Choroid plexus epithelial cell (primary cell): ENCODE results near the gene DUSP6.
"Not testable (repeated sequence)": the region's sequence is repeated elsewhere in the genome, so short reads cannot be mapped to it uniquely, and the experiment has no call there.

Source experiments
- DNase-seq: peaks from one replicate; pipeline ENCODE4 v3.0.0-alpha.2; 2010; ENCODE audit warnings: low read depth
- H3K4me3 ChIP-seq: 2 replicates; pipeline ENCODE4 v1.5.1; 2011; ENCODE audit warnings: low read depth, mild to moderate bottlenecking, control low read depth, low read length, moderate library complexity
- TF ChIP-seq, protein P1 (sequence below): conservative IDR thresholded peaks from 2 replicates; pipeline ENCODE4 v1.5.1; 2011; ENCODE audit warnings: low read depth, mild to moderate bottlenecking, control low read depth, inconsistent platforms, low read length, moderate library complexity

DUSP6 gene

DNA sequence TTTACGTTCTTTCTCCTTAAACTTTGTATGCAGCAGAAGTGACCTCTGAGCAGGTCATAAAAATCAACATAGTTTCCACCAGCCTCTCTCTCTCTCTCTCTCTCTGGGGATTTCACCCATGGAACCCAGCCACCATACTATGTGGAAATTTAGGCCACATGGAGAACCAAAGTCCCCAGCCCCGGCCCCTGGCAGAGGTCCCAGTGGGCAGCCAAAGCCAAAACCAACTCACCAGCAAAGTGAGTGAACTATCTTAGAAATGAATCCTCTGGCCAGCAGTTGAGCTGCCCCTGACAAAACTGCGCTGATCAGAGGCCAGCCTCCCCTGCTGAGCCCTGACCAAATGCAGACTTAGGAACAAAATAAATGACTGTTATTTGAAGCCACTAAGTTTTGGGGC, 9.2 kb downstream of the DUSP6 start:
- TF ChIP-seq, protein P1, sequence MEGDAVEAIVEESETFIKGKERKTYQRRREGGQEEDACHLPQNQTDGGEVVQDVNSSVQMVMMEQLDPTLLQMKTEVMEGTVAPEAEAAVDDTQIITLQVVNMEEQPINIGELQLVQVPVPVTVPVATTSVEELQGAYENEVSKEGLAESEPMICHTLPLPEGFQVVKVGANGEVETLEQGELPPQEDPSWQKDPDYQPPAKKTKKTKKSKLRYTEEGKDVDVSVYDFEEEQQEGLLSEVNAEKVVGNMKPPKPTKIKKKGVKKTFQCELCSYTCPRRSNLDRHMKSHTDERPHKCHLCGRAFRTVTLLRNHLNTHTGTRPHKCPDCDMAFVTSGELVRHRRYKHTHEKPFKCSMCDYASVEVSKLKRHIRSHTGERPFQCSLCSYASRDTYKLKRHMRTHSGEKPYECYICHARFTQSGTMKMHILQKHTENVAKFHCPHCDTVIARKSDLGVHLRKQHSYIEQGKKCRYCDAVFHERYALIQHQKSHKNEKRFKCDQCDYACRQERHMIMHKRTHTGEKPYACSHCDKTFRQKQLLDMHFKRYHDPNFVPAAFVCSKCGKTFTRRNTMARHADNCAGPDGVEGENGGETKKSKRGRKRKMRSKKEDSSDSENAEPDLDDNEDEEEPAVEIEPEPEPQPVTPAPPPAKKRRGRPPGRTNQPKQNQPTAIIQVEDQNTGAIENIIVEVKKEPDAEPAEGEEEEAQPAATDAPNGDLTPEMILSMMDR, result no peak
- H3K4me3 ChIP-seq, result no peak overlapping the region
- peak; percentile 80 for DNase-seq

DNA sequence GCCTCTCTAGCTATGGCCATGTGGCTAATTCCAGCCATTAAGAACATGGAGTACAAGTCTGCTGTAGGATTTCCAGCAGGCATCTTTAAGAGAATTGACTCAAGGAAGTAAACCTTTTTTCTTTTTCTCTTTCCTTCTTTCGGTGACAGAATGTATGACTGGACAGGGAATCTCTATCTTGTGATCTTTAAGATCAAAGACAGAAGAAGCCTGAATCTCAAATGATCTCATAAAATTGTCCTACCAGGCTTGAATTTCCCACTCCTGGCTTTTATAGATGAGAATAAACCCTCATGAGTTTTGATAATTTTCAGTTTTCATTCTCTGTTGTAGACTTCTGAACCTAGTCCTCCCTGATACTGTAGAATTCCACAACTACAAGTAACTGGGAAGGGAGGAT, 11.4 kb downstream of the DUSP6 start:
- H3K4me3 ChIP-seq, result no peak overlapping the region
- no peak for DNase-seq
- TF ChIP-seq, protein P1, result no peak

DNA sequence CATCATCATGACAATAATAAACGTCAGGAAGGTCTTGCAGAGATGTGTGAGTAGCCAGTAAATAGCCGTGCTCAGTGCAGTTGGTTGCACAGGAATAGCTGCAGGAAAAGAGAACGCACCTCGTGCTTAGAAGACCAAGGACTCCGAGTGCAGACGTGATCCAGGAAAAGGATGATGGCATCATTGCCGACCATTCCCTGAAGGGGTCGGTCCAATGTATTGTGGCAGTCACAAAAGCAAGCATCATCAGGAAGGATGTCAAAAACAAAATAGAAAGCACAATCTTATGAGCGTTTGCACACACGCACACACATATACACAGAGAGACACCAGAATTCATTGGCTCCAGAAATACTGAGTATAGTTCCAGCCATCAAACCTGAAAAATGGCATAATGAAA, 12.8 kb downstream of the DUSP6 start:
- TF ChIP-seq, protein P1, result no peak
- no peak overlapping the region for H3K4me3 ChIP-seq
- DNase-seq, result no peak

DNA sequence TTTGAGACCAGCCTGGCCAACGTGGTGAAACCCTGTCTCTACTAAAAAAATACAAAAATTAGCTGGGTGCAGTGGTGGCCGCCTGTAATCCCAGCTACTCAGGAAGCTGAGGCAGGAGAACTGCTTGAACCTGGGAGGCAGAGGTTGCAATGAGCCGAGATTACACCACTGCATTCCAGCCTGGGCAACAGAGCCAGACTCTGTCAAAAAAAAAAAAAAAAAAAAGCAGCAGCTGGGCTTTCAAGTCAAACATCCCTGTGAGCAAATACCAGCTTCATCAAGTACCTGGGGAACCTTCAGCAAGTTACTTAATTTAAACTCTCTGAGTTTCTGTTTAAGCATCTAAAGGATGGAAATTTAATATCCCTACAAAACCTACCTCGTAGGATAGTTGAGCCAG, 15.2 kb downstream of the DUSP6 start:
- not testable (repeated sequence) for H3K4me3 ChIP-seq, DNase-seq

DNA sequence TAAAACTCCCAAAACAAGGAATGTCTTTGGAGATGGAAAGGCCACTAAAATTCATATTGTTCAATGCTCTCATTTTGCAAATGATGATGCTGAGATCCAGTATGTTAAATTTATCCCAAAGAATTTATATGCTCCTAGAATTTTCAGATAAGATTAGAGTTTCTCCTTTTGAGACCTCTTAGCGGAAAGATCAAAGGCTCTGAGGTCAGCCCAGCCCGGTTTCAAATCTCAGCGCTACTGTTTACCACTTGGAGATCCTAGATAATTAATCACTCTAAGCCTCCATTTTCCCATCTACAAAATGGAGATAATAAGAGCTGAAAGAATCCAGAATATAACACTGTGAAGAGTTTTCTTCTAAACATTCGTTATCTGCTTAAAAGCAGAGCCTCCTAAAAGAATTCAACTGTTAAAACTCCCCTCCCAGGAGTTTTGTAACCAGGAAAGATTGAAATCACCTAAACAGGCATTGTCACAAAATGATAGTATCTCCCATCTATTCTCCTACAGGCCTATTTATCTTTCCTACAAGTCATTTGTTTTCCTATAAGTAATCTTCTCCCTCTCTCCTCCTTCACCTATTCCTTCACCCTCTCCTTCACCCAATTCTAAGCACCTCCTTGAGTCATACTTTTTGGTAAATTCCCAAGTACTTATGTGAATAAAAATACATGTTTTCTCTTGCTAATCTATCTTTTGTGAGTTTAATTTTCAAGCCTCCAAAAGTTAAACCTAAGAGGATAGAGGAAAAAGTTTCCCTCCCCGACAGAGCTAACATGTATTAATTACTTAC, 16.7 kb downstream of the DUSP6 start:
- TF ChIP-seq, protein P1, result no peak
- H3K4me3 ChIP-seq, result no peak overlapping the region

DNA sequence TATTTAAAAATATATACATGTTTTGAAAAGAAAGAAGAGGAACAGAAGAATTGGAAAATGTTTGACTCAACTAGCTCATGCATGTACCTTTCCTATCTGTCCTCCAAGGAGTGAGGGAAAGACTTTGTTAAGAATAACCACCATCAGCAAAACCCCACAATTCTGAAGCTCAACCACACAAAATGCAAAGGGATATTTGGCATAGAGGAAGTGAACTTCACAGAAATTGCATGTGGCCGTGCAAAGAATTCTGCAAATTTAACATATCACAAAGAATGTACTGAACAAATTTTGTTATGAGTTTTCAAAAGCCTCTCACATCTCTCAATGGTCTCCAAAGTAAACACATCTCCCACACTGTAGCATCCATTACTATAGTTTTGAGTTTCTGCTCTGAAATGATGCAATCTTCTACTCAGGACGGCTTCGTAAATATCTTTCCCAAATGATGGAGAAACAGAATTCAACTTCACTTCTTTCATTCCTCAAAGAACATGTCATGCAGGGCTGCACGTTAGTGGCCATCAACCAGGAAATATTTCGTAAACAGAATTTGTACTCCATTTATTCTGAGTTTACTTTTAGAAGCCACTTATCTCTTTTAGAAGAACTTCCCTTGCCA, 17.6 kb downstream of the DUSP6 start:
- peak; percentile 67 for DNase-seq
- TF ChIP-seq, protein P1, result no peak
- H3K4me3 ChIP-seq, result no peak overlapping the region

More for the DNA sequence above, 16.7 kb downstream of the DUSP6 start:
- no peak for DNase-seq

DNA sequence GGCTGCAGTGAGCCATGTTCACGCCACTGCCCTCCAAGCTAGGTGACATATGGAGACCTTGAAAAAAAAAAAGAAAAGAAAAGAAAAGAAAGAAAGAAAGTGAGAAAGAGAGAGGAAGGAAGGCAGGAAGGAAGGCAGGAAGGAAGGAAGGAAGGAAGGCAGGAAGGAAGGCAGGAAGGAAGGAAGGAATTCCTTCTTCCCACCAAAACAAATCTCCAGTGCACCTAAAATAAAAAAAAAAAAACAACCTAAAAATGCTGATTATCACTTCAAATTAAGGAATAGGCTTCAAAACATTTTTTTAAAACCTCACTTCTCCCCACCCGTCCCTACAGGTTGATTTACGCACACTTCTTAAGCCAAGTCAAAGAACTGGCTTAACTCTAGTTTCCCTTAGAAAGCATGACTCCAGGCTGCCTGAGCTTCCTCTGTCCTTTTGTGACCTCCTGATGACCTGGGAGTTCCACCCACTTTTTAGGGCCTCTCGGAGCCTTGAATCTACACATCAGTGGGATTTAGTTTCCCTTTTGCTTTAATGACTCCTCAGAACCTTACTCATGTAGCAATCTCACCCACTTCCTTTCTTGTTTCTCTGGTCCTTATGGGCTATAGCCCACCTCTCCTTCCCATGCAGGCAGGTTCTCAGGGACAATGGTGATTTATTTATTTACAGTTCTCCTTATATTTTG, 18.6 kb downstream of the DUSP6 start:
- no peak overlapping the region for H3K4me3 ChIP-seq
- no peak for DNase-seq
- TF ChIP-seq, protein P1, result no peak
